NCI-H446 treated with DMSO at 0.1 percent for 48 hours (cell line): Measurements from ENCODE around the gene CLIP4.

ENCODE experiments used
- DNase-seq: peaks from one replicate; lab custom pipeline; 2025; lab: John Stamatoyannopoulos, UW

CLIP4 gene

DNA sequence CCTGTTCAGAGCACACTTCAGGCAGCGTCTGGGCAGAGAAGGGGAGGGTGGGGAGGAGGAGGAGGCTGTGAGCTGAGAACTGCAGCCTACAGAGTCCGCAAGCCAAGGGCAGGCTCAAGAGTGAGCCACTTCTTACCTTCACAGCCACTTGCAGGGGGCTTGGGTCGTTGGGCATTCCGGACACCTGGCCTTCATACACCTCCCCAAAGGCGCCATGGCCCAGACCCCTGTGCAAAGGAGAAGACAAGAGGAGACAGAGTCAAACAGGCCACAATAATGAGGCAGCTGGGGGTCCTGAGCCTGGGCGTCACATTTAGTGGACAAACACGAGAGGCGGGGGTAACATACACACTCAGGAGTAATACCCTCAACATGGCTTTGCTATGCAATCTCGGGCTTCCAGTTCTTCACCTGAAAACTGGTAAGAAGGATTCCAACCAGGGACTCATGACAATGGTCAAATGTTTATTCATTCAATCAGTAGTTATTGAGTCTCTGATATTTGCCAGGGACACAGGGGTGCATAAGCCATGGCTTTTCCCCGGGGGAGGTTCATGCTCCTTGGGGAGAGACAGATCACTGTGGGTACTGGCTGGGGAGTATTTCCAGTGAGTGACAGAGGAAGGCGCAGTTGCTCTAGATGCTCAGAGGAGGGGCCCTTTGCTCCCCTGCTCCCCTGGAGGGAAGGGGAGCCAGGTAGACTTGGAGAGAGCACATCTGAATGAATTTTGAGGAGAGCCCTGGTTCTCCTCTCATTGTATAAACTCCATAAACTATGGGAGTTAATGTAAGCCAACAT, 107.4 kb downstream of the CLIP4 start:
- no peak for DNase-seq

GRCh38 chr2:29223257-29223656, 108.0 kb downstream of the CLIP4 start:
- DNase-seq, result no peak

DNA sequence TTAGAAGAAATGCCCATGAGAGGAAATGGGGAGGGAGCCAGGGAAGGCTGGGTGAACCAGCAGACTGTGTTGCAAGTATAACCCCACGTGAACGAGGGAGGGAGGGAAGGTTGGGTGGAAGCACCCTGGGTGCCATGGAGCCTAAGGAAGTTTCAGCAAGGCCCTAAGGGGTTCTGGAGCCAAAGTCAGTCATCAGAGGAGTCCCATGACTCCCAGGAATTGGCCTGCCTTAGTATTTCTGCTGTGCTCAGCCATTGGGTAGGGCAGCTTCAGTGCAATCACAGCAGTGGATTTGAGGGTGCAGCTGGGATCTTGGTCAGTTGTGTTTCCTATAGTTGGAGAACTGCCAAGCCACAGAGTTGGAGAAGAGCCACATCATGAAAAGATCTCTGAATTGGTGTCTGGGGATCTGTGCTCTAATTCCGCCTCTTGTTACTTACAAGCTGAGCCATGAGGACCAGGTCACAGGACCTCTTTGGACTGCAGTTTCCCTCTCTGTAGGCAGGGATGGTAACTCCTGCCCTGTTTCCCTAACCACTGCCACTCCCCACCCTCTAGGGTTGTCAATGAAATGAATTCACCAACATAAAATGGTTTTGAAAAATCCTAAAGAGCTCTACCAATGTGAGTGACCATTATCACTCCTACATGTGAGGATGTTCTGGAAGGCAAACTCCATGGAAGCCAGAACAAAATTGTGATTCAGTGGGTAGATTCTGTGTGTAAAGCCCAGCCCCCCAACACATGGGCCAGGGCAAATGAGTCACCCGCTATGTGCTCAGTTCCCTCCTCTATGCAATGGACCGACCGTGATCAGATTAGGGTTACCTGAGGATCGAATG, 108.9 kb downstream of the CLIP4 start:
- no peak for DNase-seq

GRCh38 chr2:29224693-29225551, 109.7 kb downstream of the CLIP4 start:
- no peak for DNase-seq

DNA sequence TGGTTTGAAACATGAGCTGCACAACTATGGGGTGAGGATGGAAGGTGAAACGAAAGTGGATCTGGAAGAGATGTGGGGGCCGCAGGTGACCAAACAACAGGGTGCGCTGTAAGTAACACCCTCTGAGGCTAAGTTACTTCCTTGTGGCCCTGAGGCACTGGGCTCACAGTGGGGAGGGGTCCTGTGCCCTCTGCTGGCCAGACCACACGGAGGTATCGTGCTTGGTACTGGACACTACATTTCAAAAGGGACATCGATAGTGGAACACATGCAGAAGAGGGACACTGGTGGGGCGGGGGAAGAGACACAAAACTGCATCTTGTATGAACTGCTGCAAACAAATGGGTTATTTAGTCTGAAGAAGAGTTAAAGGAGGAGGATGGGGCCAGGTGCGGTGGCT, 110.6 kb downstream of the CLIP4 start:
- DNase-seq, result no peak

DNA sequence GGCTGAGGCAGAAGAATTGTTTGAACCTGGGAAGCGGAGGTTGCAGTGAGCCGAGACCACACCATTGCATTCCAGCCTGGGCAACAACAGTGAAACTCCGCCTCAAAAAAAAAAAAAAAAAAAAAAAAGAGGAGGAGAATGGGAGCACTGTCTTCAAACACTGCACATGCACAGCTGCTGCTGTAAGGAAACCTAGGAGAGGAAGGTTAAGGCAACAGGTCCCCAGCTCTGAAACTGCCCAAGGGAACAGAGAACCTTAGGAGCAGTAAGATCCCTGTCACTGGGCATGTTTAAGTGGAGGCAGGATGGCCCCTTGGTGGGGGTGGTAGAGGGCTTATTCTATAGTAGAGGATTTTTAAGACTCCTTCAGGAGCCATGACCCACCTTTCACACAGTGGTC, 111.2 kb downstream of the CLIP4 start:
- no peak for DNase-seq

DNA sequence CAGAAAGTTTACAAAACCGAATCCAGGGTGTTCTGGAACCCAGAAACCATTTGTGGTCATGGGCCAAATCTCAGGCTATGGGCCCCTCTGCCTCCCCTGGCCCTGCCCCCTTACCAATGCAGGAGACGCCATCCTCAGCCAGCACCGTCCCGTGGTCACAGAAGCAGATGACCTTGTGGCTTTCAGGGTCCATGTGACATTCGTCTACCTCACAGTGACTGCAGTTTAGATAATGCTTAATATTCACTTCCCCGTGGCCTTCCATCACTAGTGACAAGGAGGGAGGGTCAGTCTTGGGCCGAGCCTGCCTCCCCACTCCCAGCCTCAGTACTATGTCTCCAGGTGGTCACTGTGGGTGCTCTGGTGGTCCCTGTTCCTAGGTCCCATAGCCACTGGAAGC, 111.6 kb downstream of the CLIP4 start:
- no peak for DNase-seq

- no peak for DNase-seq
Measured at GRCh38 chr2:29227935-29228675, 112.9 kb downstream of the CLIP4 start.

GRCh38 chr2:29228947-29229346, 113.7 kb downstream of the CLIP4 start:
- DNase-seq, result no peak

- no peak for DNase-seq
Measured at GRCh38 chr2:29229640-29230039, 114.4 kb downstream of the CLIP4 start.

- no peak for DNase-seq
Measured at GRCh38 chr2:29232041-29232440, 116.8 kb downstream of the CLIP4 start.

GRCh38 chr2:29233428-29233827, 118.2 kb downstream of the CLIP4 start:
- no peak for DNase-seq

- DNase-seq, result no peak
Measured at GRCh38 chr2:29235411-29235810, 120.2 kb downstream of the CLIP4 start.

DNA sequence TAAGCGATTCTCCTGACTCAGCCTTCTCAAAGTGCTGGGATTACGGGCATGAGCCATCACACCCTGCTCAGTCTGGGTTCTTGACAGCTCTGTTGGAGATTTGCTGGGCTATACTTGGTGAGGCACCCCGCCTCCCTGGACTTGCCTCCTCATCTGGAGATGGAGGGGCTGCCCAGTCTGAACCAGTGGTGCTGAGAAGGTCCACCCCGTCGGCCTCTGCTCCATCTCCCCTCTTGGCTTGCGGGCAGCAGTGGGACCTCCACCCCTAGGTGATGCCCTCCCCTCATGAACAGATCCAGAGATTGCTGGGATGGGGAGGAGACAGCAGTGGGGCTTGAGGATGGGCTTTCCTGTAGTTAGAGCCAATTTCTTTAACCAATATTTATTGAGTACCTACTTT, 120.9 kb downstream of the CLIP4 start:
- DNase-seq, result no peak

GRCh38 chr2:29238497-29238896, 123.3 kb downstream of the CLIP4 start:
- DNase-seq, result no peak
